CD4-positive, alpha-beta T cell treated with Interleukin-6 at 100 ng/mL for 8 hours (primary cell): ENCODE data around the gene OS9.

ENCODE experiments used
- DNase-seq: peaks from one replicate; pipeline ENCODE4 v3.0.0-alpha.2; 2020; ENCODE audit warnings: mixed read lengths, low spot score

The OS9 gene

DNA sequence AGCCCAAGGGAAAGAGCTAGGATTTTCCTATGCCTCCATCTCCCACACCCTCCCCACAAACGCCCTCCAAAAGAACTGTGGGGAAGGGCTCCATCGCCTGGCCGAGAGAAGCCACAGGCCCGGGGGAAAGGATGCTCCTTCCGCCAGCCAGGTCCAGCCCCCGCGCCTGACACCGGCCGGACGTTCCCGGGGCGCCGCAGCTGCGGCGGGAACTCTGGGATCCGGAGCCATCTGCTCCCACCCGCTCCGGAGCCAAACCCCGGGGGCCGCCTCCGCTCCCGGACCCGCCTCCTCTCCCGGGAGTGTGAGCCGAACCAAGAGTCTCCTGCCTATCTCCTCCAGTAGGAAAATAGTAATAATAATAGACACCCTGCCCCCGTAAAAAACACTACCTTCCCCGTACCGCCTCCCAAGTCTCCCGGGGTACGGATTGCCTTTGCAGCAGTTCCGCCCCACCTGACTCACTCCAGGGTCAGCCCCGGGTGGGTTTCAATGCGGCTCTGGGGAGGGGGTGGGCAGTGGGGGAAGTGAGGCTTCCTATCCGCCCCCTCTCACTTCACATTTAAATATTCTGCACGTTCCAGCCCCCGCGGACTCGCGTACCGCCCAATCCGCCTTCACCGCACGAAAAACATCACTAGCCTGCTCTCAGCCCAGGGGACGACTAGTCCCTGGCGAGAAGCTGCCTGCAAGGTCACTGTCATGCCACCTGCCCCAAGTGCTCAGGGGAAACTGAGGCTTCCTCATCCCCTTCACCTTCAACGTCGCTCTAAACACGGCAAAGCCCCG, 42.2 kb downstream of the OS9 start:
- DNase-seq = no peak

GRCh38 chr12:57736741-57737466, 43.0 kb downstream of the OS9 start:
- no peak for DNase-seq

DNA sequence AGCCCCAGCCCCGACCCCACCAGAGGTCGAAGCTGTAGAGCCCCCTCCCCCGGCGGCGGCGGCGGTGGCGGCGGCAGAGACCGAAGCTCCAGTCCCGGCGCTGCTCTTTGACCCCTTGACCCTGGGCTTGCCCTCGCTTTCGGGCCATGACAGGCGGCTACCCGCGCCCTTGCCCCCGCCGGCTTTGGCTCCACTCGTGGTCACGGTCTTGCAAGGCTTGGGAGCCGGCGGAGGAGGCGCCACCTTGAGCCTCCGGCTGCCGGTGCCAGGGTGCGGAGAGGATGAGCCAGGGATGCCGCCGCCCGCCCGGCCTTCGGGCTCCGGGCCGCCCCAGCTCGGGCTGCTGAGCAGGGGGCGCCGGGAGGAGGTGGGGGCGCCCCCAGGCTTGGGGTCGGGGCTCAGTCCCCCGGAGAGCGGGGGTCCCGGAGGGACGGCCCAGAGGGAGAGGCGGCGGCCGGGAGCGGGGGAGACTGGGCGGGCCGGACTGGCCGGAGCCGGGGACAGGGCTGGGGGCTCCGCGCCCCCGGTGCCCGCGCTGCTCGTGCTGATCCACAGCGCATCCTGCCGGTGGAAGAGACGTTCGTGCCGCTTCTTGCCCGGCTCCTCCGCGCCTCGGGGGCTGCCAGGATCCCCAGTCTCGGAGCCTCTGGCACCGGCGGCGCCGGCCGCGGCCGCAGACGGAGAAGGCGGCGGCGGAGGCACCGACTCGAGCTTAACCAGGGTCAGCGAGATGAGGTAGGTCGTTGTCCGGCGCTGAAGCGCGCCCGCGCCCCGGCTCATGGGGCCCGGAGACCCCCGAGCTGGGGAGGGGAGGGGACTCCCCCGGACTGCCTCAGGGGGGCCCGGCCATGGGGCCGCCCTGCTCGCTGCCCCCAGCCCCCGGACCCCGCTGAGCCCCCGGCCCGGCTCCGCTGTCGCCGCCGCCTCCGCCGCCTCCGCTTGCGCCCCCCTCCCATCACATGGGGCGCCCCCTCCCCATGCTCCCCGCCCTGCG, 43.8 kb downstream of the OS9 start:
- no peak for DNase-seq

GRCh38 chr12:57738661-57739237, 44.8 kb downstream of the OS9 start, which contains the start of gene AGAP2:
Gene AGAP2 (minus strand): TSS chr12:57738742. CDS start chr12:57738246, 496 bp downstream.
- no peak for DNase-seq

- DNase-seq = no peak
Observed at GRCh38 chr12:57739387-57739786, 45.5 kb downstream of the OS9 start.

GRCh38 chr12:57739914-57740538, 46.1 kb downstream of the OS9 start:
- no peak for DNase-seq

- peak; percentile 89 for DNase-seq
Observed at GRCh38 chr12:57740656-57741412, 46.9 kb downstream of the OS9 start.

- no peak for DNase-seq
Observed at GRCh38 chr12:57741413-57741789, 47.5 kb downstream of the OS9 start.

DNA sequence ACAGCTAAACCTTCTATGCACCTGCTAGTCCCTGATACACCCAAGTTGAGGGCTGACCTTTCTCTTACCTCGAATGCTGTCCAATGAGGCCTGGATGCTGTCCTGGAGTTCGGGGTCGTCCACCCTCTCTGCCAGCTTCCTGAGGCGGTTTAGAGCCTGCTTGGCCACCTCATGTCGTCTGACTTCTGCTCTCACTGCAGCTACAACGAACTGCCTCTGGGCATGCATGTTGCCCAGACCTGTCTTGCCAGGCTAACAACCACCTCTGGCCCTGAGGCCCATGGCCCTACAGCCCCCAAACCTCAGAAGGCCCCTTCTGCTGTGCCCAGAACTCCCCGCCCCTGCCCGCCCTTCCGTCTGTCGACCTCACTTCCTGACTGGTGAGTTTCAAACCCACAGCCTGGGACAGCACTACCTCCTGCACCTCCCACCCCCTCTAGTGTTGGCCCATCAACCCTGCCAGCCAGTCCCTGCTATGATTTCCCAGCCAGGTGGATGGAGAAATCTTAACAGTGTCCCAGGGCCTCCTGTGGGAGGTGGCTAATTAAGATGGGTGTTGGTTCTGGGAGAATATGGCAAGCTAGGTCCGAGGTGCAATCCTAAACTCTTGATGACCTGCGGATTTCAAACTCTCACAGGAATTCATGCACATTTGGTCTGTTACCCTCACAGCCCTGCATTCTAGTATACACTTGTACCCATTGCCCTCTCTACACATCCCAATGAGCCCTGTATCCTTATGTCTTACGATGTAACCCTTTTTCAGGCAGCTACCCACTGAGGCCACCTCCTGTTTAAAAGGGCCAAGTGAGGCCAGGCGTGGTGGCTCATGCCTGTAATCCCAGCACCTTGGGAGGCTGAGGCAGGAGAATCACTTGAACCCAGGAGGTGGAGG, 48.2 kb downstream of the OS9 start:
- DNase-seq = peak; percentile 88

- DNase-seq = no peak
Observed at GRCh38 chr12:57743769-57744168, 49.8 kb downstream of the OS9 start.

GRCh38 chr12:57744194-57744776, 50.4 kb downstream of the OS9 start:
- DNase-seq = no peak

DNA sequence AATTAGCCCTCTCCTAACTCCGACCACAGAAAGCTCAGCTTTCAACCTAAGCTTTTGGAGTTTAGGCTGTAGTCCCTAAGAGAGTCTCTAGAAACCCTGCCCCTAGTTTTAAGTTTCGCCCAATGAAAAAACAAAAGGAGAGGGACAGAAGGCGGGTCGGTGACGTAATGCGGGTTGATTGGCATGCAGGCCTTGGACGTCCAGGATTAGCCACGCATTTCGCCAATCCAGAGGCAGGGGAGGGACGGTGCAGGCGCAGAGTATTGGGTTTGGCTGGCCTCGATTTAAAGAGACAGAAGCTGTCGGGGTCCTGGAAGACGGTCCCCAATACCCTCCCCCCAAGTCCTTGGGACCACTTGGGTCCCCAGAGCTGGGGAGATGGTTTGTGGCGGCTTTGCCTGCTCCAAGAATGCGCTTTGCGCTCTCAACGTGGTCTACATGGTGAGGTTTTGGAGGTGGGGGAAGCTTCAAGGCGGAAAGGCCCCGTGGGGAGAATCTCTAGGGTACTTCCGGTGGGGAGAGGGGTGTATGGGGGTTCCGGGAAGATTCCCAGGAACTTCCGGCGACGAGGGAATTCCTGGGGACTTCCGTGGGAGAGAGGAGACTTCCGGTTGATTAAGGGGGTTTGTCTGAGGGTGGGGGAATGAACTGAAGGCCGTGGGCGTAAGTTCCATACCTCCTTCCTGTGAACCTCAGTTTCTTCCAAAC, 51.0 kb downstream of the OS9 start, which contains the start of gene TSPAN31:
Gene TSPAN31 (plus strand): TSS at position 263 of the 708 bp plus-strand sequence. CDS start 116 bp downstream, at position 379.
- peak; percentile 95 for DNase-seq

DNA sequence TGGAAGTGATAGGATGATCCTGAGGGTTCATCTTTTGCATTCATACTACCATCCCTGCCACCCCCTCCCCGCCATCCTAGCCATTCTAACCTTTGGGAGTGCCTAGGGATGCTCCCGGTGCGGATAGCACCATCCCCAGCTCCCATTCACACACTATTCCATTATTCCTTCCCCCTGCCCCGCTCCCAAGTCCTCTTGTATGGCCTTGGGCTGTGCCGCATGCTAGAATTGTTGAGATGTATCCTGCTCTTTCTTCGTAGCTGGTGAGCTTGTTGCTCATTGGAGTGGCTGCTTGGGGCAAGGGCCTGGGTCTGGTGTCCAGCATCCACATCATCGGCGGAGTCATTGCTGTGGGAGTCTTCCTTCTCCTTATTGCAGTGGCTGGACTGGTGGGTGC, 51.6 kb downstream of the OS9 start:
- DNase-seq = no peak

DNA sequence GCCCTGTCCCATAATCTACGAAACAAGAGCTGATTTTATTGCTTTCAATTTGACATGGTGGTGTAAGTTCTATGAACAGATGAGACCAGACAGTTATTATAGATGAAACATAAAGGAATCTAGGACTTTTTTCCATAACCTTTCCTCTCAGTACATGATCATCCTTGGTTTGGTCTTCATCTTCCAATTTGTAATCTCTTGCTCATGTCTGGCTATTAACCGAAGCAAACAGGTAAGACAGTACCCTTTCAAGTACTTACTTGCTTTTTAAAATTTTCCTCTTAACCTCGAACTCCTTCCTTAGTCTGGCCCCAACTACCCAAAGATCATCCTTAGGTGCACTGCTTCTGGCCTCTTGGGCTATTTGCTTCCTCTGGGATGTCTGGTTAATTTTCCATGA, 52.1 kb downstream of the OS9 start:
- no peak for DNase-seq

DNA sequence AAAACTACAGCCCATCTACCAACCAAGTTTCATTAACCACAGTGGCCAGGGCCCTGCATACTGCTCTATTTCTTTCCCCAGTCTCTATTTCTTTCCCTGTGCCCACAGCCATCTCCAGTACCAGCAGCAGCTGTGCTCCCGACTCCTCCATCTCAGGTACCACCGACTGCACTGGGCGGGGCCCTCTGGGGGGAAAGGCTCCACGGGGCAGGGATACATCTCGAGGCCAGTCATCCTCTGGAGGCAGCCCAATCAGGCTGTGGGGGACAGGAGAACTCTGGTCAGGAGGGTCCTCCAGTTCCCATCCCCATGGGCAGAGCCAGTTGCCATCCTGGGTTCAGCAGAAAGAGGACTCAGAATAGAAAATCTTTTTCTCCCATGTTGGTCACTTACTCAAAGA, 55.1 kb downstream of the OS9 start:
- DNase-seq = no peak

DNA sequence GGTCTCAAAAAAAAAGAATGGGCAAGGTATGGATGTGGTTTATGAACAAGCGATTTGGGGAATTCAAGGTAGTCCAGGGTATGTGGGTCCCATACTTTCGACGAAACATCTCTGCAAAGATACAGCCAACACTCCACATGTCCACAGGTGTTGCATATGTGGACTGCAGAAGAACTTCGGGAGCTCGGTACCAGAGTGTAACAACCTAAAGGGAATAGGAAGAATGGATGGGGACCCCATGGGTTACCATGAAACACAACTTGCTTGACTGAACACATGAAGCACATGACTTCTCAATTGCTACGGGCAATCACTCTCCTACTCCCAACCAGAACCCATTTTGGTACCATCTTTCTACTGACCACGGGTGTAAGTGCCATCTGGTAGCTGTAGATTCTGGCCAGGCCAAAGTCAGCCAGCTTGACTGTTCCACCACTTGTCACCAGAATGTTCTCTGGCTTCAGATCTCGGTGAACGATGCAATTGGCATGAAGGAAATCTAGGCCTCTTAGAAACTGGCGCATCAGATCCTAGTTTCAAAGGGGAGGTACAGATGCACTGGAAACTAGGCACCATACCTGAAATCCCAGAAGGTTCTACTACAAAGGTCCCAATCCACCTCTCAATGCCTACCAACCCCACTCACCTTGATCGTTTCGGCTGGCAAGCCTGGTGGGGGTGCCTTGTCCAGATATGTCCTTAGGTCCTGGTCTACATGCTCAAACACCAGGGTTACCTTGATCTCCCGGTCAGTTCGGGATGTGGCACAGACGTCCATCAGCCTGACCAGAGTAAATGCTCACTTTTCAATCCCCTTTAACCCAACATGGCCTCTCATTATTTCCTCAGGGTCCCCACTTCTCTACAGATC, 56.9 kb downstream of the OS9 start:
- DNase-seq = no peak

GRCh38 chr12:57751432-57751787, 57.5 kb downstream of the OS9 start:
- no peak for DNase-seq
